COR-L47 (cell line): ENCODE measurements around the gene RLN3.
"Not testable (repeated sequence)": the region's sequence is repeated elsewhere in the genome, so short reads cannot be mapped to it uniquely, and the experiment has no call there.

ENCODE experiments used
- DNase-seq: peaks from one replicate; lab custom pipeline; 2025; lab: John Stamatoyannopoulos, UW

Gene RLN3

GRCh38 chr19:13995017-13995728 lies 32.8 kb upstream of the RLN3 start:
- DNase-seq = no peak

DNA sequence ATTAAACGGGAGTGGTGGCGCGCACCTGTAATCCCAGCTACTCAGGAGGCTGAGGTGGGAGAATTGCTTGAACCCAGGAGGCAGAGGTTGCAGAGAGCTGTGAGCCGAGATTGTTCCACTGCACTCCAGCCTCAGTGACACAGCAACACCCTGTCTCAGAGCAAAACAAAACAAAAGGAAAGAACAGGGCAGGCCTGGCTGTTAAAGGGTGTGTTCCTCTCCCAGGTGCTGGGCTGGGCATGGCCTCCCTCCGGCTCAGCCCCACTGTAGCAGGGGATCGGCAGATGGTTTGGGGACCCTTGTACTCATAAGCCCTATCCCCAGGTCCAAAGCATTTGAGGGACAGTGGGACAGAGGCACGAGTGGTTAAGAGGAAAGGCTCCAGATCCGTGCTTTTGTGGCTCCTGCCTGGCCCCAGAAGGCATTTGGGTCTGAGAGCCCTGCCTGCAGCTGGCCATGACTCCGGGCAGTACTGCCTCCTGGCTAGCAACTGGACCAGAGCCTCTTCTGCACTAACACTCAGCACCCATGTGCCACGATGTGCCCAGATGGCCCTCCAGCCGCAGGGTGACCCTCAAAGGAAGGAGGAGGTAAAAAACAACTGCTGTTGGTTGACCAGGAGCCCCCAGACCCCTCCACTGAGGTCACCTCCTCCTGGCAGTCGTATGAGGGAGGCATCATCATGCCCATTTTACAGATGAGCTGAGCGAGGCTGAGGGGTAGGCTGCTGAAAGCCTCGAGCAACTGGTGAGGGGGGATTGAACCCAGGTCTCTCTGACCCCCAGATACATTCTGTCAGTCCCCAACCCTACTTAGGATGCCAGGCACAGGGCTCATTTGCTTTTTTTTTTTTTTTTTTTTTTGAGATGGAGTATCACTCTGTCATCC lies 31.8 kb upstream of the RLN3 start:
- no peak for DNase-seq

DNA sequence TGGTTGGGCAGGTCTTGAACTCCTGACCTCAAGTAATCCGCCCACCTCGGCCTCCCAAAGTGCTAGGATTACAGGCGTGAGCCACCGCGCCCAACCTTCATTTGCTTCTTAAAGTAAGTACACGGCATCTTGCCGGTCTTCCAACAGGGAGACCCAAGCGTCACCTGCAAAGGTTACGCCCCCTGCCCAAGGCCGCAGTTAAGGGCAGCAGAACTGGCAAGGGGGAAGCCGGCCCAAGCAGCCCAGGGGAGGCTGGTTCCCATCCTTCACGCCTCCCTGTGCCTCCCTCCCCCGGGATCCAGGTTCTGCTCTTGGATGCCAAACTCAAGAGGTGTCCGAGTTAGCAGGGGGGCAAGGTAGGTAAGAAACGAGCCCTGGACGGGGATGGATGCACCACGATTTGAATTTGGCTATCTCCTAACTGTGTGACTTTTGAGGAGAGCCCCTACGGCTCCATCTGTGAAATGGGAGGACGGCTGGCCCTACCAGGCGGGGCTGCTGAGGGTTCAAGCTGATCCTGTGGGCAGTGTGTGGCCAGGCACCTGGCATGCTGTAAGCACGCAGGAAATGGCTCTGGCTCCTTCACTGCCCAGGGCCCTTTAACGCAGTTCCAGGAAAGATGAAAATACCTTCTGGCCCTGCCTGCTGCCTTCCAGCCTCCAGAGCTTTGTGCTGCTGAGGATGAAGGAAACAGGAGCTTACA lies 30.9 kb upstream of the RLN3 start:
- no peak for DNase-seq

GRCh38 chr19:13997631-13997962 lies 30.4 kb upstream of the RLN3 start:
- no peak for DNase-seq

DNA sequence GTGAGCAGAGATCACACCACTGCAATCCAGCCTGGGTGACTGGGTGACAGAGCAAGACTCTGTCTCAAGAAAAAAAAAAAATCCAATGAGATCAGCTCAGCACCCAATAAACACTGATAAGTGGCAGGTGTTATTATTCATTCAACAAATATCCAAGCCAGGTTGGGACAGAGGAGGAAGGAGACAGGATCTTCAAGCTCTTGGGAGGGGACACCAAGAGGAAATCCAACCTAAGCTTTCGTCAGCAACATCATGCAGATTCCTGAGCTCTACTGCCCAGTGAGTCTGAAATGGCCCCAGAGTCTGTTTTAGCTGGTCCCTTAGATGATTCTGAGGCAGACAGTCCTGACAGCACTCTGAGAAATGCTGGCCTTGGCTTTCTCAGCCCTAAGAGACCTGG lies 29.5 kb upstream of the RLN3 start:
- DNase-seq = no peak

- no peak for DNase-seq
Observed at GRCh38 chr19:13999085-13999484, 28.9 kb upstream of the RLN3 start.

GRCh38 chr19:14000691-14001375 lies 27.1 kb upstream of the RLN3 start:
- no peak for DNase-seq

- no peak for DNase-seq
Observed at GRCh38 chr19:14002571-14003250, 25.2 kb upstream of the RLN3 start.

DNA sequence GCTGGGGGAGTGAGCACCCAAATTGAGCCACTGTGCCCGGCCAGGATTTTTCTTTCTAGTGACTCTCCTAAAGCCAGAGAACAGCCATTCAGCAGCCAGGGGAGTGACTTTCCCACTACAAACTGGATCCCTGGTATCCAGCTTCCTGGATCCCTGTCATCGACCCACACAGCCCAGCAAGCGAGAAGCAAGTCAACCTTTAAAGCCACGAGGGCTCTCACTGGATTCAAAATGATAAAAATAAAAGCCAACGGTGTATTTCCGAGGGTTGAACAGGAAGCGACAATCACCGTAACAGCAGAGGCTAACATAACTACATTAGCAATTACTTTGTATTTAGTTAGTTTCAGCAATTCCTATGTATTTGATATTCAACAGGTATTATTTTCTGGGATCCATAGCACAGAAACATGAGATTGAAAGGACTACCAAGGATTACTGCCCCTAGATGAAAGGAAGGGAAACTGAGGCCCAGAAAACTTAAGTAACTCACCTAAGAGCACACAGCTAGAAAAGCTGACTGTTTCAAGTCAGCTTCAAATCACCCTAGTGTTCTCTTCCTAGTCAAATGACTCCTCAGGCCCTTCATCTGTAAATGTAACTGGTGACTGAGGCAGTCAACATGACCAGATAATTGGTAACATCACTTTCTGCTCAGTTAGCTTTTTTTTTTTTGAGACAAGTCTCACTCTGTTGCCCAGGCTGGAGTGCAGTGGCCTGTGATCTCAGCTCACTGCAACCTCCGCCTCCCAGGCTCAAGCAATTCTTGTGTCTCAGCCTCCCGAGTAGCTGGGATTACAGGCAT lies 24.5 kb upstream of the RLN3 start:
- no peak for DNase-seq

DNA sequence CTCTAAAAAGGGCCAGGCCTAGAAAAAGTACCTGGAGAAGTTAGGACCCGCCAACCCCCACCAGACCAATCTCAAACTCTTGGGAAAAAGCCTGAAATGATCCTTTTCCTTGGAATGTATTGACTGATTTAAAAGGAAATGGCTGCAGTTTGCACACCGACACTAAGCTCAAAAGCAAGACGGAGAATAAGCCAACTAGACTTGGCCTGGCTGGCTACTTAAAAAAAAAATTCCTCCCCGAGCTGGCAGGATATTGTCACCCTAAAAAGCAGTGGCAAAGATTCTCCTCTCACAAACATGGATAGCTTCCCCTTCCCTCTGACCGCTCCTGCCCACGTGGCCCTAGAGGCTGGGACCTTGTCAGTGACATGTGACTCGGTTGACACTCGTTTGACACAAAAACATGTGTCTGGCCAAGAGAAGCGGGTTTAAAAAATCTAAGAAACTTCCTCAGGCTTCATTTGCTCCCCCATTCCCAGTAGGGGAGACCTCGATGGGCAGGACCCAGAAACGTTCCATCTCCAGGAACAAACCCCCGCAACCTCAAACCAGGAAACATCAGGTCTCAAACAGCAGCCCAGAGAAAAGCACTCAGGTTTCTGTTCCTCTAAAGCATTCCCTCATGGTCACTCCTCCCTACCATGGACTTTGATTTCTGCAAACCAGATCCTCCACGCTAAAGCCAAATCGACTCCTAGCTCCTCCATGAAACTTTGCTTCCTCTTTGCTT lies 23.2 kb upstream of the RLN3 start:
- DNase-seq = no peak

DNA sequence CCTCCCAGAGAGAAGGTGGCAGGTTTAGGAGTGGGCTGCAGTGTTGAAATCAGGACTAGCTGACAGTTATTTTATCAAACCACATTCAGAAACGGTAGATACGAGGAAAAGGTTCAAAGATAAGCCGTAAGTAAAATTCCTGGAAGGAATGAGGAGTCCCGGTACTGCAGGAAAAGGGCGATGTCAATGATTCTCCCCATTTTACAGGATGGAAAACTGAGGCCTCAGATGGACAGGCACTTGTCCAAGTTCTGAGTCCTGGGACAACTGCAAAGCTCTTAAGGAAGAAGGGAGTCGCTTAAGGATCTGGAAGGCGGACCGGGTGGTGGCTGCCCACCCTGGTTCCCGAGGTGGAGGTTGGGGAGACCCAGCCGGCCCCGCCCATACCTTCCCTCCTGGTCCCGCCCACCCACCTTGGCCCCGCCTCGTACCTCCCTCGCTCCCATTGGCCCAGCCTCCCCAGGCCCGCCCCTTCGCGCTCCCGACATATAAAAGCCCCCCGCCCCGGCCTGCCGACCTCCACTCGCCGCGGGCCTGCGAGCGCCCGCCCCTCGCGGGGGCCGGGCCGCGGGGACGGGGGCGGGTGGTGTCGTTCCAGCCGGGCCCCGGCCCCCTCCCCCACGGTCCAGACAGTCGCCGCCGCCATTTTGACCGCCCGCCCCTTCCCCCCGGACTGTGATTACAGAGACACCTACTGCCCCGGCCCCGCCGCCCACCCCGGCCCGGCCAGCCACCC lies 22.4 kb upstream of the RLN3 start:
- peak; percentile 80 for DNase-seq

GRCh38 chr19:14006085-14006765 lies 21.7 kb upstream of the RLN3 start, which contains the start of gene RFX1:
Gene RFX1 (minus strand): TSS chr19:14006320. CDS start chr19:13993843, 12,477 bp downstream.
- DNase-seq = peak; percentile 99

DNA sequence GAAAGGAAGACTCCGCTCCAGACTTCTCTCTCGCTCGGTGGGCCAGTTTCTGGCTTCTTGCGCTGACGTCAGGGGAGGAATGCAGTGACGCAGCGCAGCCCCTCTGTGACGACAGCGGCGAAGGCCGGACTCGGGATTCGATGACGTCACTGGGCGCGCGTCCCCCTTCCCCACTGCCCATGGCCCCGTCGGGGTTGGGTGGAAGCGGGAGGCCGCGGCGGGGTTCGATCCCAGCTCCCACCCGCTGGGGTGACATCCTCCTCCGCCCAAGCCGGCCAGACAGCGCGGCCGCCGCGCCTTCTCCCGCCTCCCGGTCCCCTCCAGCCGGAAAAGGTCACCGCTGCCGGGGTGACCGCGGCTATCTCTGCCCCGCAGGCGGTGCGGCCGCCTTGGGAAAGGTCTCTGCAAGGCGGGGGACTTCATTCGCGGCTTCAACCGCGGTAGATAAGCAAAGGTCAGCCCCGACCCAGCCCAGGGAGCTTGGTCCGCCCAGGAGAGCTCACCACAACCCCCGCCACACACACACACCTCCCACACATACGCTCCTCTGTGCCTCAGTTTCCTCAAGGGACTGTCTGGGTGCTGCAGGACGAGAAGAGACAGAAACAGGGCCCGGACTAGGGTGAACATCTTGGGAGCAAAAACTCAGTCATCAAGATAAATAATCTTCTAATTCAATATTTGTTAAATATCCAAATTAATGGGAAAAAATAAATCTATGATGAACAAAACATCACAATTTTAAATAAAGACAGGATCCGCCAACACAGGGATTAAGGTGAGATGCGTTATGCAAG lies 21.0 kb upstream of the RLN3 start:
- peak; percentile 94 for DNase-seq

- no peak for DNase-seq
Observed at GRCh38 chr19:14012378-14012915, 15.5 kb upstream of the RLN3 start.

DNA sequence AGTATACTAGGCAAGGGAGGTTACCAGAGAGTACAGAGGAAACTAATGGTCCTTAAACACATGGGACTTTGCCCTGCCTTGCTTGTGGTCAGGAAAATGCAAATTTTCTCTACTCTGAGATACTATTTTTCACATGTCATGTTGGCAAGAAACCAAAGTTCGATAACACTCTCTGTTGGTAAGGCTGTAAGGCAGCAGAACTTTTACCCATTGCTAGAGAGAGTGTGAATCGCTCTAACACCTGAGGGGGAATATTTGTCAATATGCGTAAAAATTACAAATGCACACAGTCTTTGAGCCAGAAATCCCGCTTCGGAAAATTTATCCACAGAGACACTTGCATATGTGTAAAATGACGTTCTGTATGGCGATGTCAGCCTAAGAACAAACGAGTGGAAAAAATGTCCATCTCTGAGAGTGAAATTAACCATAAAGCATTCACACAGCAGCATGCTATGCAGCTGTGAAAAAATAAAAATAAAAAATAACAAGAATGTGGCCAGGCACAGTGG lies 12.4 kb upstream of the RLN3 start:
- DNase-seq = no peak

DNA sequence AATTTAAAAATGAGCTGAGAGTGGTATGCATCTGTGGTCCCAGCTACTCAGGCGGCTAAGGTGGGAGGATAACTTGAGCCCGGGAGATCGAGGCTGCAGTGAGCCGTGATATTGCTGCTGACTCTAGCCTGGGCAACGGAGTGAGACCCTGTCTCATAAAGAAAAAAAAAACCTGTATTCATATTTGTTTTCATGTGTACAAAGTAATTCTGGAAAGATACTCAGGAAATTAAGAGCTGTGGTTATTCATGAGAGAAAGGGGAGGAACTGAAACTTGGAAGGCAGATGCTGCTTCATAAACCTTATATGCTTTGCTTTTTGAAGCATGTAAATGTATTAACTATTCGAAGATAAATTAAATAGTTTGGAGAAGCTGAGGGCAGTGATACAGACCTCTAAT lies 8.8 kb upstream of the RLN3 start:
- DNase-seq = no peak

GRCh38 chr19:14019739-14020138 lies 8.2 kb upstream of the RLN3 start:
- not testable (repeated sequence) for DNase-seq
